DOHH2 (cell line): ENCODE results near the gene ADAMTS2.
"Not testable (repeated sequence)": the region's sequence is repeated elsewhere in the genome, so short reads cannot be mapped to it uniquely, and the experiment has no call there.

Experiments used
- CTCF ChIP-seq: fragments of 200-600 bp; sonication (generic); IDR thresholded peaks from one replicate; pipeline ENCODE4 v1.5.1; 2014; ENCODE audit warnings: antibody characterized with exemption, mild to moderate bottlenecking, low read depth, low read length; ENCODE audit not compliant: poor library complexity, severe bottlenecking
- EZH2phosphoT487 ChIP-seq: fragments of 200-600 bp; sonication (generic); IDR thresholded peaks from 2 replicates; pipeline ENCODE4 v1.6.1; 2017; ENCODE audit warnings: borderline replicate concordance, mild to moderate bottlenecking, antibody characterized with exemption, low read length, moderate library complexity, mixed read lengths

- not testable (repeated sequence) for TF ChIP-seq CTCF, EZH2phosphoT487
Measured at GRCh38 chr5:179283908-179284307, 61.4 kb downstream of the ADAMTS2 start.
